HG02970 (cell line): ENCODE results near the gene SCO2.
A peak's percentile ranks its signal among the peaks of the same experiment; 100 is the strongest.

Experiments used
- ATAC-seq: cut with Tn5 transposase; IDR thresholded peaks from one replicate; pipeline ENCODE4 v1.9.1; 2021; ENCODE audit warnings: mild to moderate bottlenecking, moderate library complexity, moderate number of reproducible peaks; ENCODE audit not compliant: unreplicated experiment, low FRiP score

SCO2 gene

DNA sequence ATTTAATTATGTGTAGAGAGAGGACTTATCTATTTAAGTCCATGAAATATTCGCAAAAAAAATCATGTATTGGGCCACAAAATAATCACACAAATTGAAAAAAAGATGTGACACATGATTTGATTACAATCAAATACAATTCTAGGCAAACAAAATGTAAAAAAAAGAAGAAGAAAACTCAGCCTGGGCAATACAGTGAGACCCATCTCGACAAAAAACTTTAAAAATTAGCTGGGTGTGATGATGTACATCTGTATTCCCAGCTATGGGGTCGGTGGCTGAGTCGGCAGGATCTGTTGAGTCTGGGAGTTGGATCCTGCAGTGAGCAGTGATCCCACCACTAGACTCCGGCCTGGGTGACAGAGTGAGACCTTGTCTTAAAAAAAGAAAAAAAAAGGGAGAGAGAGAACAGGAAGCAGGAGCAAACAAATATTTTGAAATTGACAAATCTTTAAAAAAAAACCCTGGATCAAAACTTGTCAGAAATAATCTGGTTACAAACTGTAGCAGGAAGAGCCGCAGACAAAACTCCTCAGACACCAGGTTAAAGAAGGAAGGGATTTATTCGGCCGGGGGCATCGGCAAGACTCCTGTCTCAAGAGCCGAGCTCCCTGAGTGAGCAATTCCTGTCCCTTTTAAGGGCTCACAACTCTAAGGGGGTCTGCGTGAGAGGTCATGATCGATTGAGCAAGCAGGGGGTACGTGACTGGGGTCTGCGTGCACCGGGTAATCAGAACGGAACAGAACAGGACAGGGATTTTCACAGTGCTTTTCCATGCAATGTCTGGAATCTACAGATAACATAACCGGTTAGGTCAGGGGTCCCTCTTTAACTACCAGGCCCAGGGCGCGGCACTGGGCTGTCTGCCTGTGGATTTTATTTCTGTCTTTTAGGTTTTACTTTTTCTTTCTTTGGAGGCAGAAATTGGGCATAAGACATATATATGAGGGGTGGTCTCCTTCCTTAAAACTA is 7.7 kb upstream of the SCO2 start:
- ATAC-seq, result no peak

DNA sequence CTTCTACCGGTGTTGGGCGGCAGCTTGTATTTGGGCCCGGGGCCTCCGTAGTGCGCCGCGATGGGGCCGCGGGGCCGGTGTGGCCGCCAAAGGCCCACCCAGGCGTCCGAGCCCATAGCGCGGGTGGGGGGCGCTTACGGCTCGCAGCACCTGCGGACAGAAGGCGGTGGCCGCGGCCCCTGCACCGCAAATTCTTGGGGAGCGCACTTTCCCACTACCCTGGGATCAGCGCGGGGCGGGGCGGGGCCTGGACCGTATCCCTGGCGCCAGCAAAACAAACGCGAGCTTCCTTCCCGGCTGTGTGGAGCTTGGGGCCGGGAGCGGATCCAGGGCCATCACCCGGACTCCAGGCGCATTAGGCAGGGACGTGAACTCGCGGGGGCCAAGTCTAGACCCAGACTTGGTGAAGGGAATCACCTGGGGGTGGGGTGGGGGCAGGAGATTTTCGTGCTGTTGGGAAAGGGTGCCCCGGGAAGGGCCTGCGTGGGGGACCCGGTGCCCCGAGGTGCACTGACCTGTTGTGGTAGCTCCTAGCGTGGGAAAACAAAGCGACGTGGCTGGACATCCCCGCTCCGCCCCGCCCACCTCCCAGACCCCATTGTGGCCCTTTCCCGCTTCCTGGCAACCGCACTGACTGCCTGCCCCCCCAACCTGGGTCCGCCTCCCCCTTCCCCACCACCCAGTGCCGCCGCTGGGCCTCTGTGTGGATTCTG is 6.7 kb upstream of the SCO2 start:
- ATAC-seq, result no peak

DNA sequence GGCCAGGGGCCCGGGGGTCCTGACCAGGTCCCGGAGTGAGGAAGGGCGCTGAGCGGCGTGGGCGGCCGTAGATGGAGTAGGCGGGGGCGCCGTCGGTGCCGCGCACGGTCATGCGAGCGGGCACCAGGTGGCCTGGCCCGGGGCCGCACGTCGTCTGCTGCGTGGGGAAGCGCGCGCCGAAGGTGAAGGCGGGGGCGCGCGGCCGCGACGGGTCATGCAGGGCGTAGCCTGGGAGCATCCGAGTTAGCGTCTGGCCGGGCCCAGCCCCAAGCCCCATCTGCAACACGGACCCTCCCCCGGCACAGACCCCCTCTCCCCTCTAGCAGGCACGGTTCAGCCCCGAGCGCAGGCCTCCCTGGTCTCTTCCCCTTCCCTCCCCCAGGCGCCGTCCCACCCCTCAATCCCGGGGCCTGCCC is 6.2 kb upstream of the SCO2 start:
- no peak for ATAC-seq

DNA sequence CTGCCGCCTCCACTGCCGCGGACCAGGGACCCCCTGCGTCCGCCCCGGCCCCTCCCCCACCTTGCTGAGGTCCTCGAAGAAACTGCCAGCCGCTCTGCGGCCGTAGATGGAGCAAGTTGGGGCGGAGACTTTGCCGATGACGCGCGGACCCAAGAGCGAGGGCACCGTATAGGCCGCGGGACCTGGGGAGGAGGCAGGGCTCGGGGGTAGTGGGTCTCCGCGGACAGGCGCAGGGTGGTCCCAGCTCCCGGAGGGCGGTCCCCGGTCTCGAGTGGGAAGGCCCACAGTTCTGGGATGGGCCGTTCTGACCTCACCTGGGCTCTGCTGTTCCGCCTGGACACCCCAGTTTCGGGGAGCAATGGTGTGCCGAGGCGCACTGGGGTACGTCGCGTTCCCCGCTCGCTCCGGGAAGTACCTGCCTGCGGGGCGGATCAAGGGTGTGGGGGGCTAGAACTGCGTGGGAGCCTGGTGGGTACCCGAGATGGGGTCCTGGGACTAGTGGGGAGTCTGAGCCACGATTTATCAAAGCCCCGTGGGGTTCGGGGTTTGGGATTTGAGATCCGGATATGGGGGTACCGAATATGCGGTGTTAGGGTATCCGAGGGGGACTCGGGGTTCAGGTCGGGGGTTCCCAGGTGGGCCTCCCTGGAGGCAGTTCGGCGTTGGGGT is 5.6 kb upstream of the SCO2 start:
- ATAC-seq, result no peak

DNA sequence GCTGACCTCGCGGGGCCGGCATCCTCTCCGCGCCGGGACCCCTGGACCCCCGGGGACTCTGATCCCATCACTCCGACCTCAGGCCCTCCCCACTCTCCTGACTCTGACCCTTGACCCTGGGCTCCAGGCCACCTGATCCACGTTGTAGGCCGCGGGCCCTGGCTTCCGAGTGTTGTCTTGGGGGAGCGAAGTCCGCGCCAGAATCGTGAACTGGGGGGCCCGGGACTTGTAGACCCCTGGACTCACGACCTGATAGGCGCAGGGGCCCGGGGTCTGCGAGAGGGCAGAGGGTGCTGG is 5.1 kb upstream of the SCO2 start:
- no peak for ATAC-seq

DNA sequence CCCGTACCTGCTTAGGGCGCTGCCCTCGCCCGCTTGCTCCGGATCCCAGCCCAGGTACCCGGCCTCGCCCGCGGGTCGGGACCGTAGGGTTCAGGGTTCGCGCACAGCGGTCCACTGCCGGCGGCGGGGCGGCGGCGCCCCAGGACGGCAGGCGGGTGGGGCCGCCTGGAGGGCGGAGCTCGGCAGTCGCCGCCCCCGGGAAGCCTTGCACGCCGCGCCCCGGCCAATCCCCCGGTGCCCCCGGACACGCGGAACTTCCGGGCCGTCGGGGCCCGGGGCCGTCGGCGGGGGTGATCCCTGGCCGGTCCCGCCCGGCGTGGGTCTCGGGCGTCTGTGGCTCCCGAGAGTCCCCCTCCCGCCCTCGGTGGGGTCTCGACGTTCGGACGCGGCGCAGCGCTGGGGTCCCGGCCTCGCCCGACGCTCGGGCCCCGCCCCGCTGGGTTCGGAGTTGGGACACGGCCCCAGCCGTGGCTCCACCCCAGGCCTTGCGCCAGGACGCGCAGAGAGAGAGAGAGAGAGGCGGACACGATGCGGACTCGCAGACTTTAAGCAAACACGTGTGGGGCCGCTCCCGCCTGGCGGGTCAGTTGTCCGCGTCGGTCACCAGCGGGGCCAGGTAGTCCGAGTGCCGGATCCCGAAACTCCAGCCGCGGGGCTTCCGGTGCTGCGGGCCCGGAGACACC is 4.6 kb upstream of the SCO2 start, which contains the start of gene TYMP:
TSS of gene TYMP (minus strand) at position 116 of the 683 bp plus-strand sequence. CDS start 303 bp downstream, outside the sequence.
- ATAC-seq, result no peak

DNA sequence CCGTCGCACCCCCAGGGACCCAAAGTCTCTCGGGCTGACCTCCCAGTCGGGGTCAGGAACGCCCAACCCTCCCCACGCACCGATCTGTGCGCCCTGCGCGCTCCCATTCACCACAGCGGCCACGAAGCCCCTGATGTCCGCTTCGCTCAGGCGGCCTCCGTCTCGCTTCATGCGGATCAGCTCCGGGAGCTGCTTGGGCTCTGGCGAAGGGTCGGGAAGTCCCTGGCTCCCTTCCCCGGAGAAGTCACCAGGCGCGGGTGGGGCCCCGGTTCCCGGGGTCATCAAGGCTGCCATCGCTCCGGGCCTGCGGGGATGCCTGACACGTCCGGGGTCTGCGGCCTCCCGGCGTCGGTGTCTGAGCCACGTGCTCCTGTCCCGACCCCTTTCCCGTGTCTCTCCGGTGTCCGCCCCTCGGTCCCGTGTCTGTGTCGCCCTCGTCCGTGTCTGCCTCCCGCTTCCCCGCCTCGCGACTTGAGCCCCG is 4.1 kb upstream of the SCO2 start:
- ATAC-seq, result no peak

DNA sequence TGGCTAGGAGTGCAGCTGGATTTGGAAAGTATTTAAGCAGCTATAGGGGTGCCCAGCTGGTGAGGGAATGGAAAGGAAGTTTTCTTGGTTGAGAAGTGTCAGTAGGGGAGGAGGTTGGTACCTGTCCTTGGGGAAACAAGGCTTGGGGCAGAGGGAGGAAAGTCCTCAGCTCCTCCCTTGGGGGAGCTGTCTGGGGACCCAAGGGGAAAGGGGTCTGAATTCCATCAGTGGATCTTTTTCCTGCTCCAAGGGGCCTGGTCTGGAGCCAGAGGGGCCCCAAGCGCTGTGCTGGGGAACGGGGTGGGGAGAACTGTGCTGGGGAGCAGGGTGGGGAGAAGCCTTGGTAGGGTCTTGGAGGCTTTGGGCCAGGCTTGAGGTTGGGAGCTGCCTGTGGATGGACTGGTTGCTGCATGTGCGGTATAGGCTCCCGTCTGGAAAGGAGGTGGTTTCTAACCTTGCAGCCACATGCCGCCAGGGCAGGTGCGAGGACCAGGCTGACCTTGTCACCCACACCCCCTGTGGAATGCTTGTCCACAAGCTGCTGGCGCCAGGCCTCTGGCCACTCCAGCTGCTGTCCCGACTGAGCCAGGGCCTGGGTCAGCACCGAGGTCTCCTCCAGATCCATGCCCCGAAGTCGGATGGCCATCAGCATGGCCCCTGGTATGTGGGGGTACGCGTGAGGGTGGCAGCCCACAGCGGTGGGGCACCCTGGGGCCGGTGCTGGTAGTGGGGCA is 3.5 kb upstream of the SCO2 start:
- no peak for ATAC-seq

DNA sequence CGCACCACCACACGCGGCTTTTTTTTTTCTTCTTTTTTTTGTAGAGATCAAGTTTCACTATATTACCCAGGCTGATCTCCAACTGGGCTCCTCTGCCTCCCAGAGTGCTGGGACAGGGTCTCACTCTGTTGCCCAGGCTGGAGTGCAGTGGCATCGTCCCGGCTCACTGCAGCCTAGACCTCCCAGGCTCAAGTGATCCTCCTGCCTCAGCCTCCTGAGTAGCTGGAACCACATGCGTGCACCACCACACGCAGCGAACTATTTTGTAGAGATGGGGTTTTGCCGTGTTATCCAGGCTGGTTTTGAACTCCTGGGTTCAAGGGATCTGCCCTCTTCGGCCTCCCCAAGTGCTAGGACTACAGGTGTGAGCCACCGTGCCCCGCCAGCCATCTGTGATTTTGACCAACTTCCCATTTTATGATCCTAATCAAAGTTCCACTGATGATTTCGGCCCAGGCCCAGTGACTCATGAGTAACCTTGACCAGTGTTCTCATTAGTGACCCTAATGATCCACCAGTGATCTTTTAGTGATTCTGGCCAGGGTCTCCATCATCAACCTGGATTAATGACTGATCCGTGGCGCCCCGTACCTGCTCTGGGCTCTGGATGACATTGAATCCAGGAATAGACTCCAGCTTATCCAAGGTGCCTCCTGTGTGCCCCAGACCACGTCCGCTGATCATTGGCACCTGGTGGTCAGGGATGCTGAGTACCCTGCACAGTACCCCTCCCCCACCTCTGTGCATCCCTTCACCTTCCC is 2.7 kb upstream of the SCO2 start:
- ATAC-seq, result no peak

DNA sequence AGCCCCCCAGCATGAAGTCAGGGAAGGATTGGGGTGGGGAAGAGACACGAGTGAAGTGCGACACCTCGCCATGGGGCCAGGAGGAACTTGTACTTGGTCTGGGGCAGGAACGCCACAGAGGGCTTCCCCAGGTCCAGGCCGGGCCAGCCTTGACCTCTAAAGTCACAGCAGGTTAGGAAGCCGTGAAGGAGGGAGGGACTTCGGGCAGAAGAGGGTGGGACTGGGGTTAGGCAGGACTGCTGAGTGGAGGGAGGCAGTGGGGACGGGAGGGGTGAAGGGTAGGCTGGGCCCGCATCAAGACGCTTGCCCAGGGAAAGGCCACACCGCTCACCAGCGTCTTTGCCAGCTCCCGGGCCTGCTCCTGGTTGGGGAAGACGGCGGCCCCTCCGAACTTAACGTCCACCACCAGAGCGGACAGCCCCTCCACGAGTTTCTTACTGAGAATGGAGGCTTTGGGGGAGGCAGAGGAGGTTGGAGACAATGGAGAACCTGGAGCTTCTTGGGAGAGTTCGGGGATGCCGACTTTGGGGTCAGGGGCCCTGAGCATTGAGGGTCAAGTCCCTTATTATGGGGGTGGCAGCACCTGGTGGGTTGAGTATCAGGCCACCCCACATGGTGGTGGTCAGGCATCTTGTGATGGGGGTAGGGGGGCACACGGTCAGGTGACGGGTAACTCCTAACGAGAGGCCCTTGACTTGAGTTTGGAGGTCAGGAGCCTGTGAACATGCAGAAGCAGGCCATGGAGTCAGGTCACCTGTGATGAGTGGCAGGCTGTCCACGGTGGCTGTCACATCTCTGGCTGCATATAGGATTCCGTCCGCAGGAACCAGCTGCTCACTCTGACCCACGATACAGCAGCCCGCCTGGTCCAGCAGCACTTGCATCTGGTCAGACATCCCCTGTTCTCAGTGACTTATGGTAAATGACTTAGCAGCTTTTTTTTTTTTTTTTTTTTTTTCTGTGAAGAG is 1.7 kb upstream of the SCO2 start:
- ATAC-seq, result no peak

DNA sequence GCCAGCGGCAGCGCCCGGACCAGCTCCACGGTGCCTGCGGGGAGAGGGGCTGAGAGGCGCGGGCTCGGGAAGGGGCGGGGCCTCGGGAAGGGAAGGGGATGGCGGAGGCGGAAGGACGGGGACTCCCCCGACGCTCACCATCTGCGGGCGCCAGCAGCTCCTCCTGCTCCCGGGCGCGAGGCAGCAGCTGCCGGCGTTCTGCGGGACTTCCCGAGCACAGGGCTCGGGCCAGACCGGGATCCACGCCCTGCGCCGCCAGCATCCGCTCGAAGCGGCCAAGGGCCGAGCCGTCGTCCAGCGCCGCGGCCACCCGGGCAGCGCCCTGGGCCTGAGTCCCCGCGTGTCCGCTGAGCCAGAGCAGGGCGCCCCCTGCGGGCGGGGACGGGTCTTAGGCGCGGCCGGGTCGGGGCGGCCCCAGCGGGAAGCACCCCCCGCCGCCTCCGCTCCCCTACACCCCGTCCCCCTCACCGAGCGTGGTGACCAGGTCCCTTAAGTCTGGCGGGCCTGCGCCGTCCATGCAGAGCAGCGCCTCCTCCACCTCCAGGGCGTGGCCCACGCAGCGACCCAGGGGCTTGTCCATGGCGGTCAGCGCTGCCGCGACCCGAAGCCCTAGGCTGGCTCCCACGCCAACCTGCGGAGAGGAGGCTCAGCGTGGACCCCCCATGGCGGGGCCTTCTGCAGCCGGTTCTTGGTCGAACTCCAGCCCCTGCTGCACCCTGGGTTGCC is 873 bp upstream of the SCO2 start:
- ATAC-seq, result peak; percentile 32

DNA sequence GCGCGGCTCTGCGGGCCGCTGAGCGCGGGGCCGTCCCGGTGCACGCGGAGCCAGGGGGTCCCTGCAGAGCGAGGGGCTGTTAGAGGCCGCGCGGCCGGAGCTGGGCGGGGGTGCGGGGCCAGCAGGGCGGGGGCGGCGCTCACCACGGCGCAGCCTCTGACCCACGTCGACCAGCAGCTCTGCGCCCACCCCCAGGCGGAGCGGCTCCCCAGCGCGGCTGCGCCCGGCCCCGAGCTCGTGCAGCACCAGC is 385 bp upstream of the SCO2 start:
- ATAC-seq, result peak; percentile 24

DNA sequence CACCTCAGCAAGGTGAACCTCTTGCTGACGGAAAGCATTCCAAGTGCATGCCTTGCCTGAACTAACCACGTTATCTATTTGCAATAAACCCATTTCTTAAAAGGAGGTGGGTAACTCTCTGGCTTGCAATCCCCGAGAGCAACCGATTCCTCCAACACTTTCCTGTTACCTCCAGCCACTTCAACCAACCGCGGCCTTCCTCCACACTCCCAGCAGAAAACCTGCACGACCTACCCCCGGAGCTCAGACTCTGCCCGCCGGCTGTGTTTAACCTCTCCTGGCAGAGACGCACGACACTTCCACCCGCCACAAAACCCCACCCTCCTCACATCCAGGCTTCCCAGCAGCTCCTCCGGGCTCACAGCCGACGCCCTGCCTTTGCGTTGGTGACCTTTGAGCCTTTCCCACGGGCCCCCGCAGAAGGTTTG is 708 bp downstream of the SCO2 start:
- ATAC-seq, result no peak

DNA sequence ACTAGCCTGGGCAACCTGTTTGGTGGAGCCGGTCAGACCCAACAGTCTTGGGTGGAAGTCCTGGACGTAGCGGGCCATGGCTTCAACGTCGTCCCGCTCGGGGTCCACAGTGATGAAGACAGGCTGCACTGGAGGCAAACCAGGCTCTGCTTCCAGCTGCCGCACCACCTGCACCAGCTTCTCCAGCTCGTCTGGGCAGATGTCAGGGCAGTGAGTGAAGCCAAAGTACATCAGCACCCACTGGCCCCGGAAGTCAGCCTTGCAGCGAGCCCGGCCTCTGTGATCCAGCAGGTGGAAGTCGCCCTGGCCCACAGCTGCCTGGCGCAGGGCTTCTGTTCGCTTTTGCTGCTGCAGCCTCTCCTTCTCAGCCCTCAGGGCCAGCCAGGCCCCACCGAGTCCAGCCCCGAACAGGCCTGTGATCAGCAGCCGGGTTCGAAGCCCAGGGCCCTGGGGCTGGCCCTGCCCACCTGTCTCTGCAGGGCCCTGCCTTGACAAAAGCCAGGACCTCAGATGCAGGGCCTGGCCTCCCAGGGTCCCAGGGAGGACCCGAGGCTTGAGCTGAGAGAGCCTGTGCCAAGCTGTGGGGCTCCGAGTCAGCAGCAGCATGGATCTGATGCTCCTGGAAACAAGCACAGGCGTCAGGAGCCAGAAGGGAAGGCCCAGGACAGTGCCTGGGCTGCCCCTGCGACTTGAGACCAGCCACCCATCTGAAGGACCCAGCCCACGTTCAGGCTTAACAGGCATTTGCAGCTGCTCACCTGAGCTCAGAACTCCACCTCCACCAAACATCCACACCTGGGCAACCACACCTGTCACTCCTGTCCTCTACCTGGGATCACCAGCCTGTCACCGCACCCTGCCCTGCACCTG is 1.4 kb downstream of the SCO2 start:
- no peak for ATAC-seq

DNA sequence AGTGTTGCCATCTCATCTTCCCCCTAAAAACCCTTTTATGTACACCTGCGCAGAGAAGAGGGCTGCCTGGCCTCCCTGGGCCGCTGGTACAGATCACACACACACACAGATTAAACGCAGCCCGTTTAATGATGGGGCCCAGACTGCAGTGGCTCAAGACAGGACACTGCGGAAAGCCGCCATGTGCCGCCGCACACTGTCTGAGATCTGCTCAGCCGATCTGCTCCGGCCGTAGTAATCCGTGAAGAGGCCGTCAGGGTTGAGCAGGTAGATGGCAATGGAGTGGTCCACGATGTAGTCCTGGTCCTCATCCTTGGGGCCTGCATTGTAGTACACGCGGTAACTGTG is 2.0 kb downstream of the SCO2 start:
- no peak for ATAC-seq

DNA sequence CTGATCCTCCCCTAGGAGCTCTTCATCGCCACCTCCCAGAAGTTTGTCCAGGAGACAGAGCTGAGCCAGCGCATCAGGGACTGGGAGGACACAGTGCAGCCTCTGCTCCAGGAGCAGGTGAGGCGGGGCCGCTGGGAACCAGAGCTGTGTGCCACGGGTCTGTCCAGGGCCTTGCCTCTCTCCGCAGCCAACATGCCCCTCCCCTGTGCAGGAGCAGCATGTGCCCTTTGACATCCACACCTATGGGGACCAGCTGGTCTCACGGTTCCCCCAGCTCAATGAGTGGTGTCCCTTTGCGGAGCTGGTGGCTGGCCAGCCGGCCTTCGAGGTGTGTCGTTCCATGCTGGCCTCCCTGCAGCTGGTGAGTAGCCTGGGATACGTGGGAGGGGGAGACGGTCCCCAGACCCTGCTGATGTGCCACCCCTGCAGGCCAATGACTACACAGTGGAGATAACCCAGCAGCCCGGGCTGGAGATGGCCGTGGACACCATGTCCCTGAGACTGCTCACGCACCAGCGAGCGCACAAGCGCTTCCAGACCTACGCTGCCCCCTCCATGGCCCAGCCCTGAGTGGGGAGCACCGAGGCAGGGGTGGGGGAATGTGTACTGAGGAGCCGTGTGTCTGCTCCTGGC is 2.5 kb downstream of the SCO2 start:
- no peak for ATAC-seq
